Smooth muscle cell (in vitro differentiated cells): ENCODE measurements around the gene SUPT20HL2. TPM values are rescaled to one million over a fixed set of nuclear protein-coding genes. Genes with fewer than 3 reads are reported as not detected.
A peak's percentile ranks its signal among the peaks of the same experiment; 100 is the strongest.

Experiments used
- DNase-seq: peaks from one replicate; lab custom pipeline; 2025; ENCODE audit not compliant: unreplicated experiment; lab: John Stamatoyannopoulos, UW
- H2AFZ ChIP-seq: fragments of 200-600 bp; sonication (generic); 2 replicates; pipeline ENCODE4 v1.6.0; 2016; ENCODE audit warnings: antibody characterized with exemption, low read depth, mild to moderate bottlenecking
- H3F3A ChIP-seq: fragments of 200-600 bp; sonication (generic); 2 replicates; pipeline ENCODE4 v1.6.0; 2017; ENCODE audit warnings: antibody characterized with exemption, low read depth
- H3K27ac ChIP-seq: fragments of 200-600 bp; sonication (generic); 2 replicates; pipeline ENCODE4 v1.5.1; 2016; ENCODE audit warnings: low read depth, mild to moderate bottlenecking
- H3K27me3 ChIP-seq: fragments of 200-600 bp; sonication (generic); 2 replicates; pipeline ENCODE4 v1.6.1; 2016; ENCODE audit warnings: low read depth, mild to moderate bottlenecking
- H3K36me3 ChIP-seq: fragments of 200-600 bp; sonication (generic); 2 replicates; pipeline ENCODE4 v1.5.1; 2016; ENCODE audit warnings: low read depth
- H3K4me1 ChIP-seq: fragments of 200-600 bp; sonication (generic); 2 replicates; pipeline ENCODE4 v1.5.1; 2016; ENCODE audit warnings: low read depth
- H3K4me2 ChIP-seq: fragments of 200-600 bp; sonication (generic); 2 replicates; pipeline ENCODE4 v1.6.0; 2016; ENCODE audit warnings: mild to moderate bottlenecking
- H3K4me3 ChIP-seq: fragments of 200-600 bp; sonication (generic); 2 replicates; pipeline ENCODE4 v1.5.1; 2016; ENCODE audit warnings: mild to moderate bottlenecking
- H3K79me2 ChIP-seq: fragments of 200-600 bp; sonication (generic); 2 replicates; pipeline ENCODE4 v1.6.0; 2016; ENCODE audit warnings: low read depth, mild to moderate bottlenecking
- H3K9ac ChIP-seq: fragments of 200-600 bp; sonication (generic); 2 replicates; pipeline ENCODE4 v1.6.0; 2016; ENCODE audit warnings: low read depth
- H3K9me3 ChIP-seq: fragments of 200-600 bp; sonication (generic); replicated peaks from 2 replicates; pipeline ENCODE4 v1.5.1; 2016; ENCODE audit warnings: low read depth
- H4K20me1 ChIP-seq: fragments of 200-600 bp; sonication (generic); 2 replicates; pipeline ENCODE4 v1.6.0; 2016; ENCODE audit warnings: low read depth
- WGBS: methylation state at CpG from one replicate; pipeline ENCODE4 v1.1.7; 2016; ENCODE audit warnings: low lambda C conversion rate; 5-methylcytosine and 5-hydroxymethylcytosine counted together
- polyA plus RNA-seq: library from polyadenylated mRNA; unstranded; fragments of >200 nt; fragmentation: Nextera tagmentation; extraction: Ambion mirVana; gene quantifications from 2 replicates; pipeline ENCODE4 v1.2.1, GENCODE V29; 2016
- total RNA-seq: library from RNA; depleted of rRNA; stranded (reverse); fragments of >200 nt; gene quantifications from 2 replicates; pipeline ENCODE4 v1.2.3, GENCODE V29; 2014
- TF ChIP-seq, protein P1 (sequence below): fragments of 200-600 bp; sonication (generic); IDR thresholded peaks from 2 replicates; pipeline ENCODE4 v1.5.1; 2017; ENCODE audit warnings: borderline replicate concordance, mild to moderate bottlenecking, antibody characterized with exemption; ENCODE audit not compliant: insufficient read depth, poor library complexity, severe bottlenecking

Gene SUPT20HL2
- total and polyA plus RNA-seq, 2 experiments from 2014 or later: 0.45 TPM; not detected in 1

DNA sequence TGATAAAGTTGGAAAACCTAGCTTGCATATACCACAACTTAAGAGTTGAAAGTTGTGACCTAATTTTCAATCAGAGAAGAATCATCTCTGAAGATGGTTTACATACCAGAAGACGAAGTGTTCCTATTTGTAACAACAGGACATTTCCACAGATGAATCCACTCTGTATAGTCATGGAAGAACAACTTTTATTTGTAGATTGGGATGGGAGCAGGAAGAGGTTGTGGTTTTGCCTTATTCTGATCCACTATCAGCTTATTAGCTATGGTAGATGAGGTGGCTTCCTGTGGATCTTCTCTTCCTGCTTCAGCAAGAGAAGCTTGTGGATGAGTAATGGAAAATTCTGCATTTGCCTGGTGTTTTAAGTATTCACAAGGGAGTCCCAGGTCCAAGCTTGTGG, 27.9 kb upstream of the SUPT20HL2 start:
- Histone ChIP-seq H3K27me3 (no peaks in the 10 kb centered on the region), H3K79me2 (no peaks in the 10 kb centered on the region), H2AFZ (no peak overlapping the region), H3K9me3 (no peaks in the 10 kb centered on the region), H3F3A (peaks cover 18% of the 10 kb centered on the region), H3K36me3 (no peaks in the 10 kb centered on the region), H3K4me3 (no peak overlapping the region), H3K4me2 (peak overlapping the region; percentile 35), H4K20me1 (no peaks in the 10 kb centered on the region), H3K9ac (no peak overlapping the region), H3K27ac (peak overlapping the region; percentile 81), H3K4me1 (peaks cover 15% of the 10 kb centered on the region)
- DNase-seq: no peak
- TF ChIP-seq, protein P1, sequence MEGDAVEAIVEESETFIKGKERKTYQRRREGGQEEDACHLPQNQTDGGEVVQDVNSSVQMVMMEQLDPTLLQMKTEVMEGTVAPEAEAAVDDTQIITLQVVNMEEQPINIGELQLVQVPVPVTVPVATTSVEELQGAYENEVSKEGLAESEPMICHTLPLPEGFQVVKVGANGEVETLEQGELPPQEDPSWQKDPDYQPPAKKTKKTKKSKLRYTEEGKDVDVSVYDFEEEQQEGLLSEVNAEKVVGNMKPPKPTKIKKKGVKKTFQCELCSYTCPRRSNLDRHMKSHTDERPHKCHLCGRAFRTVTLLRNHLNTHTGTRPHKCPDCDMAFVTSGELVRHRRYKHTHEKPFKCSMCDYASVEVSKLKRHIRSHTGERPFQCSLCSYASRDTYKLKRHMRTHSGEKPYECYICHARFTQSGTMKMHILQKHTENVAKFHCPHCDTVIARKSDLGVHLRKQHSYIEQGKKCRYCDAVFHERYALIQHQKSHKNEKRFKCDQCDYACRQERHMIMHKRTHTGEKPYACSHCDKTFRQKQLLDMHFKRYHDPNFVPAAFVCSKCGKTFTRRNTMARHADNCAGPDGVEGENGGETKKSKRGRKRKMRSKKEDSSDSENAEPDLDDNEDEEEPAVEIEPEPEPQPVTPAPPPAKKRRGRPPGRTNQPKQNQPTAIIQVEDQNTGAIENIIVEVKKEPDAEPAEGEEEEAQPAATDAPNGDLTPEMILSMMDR: no peak
- WGBS: 9% methylated on average over 1 of the region's 1 CpG

DNA sequence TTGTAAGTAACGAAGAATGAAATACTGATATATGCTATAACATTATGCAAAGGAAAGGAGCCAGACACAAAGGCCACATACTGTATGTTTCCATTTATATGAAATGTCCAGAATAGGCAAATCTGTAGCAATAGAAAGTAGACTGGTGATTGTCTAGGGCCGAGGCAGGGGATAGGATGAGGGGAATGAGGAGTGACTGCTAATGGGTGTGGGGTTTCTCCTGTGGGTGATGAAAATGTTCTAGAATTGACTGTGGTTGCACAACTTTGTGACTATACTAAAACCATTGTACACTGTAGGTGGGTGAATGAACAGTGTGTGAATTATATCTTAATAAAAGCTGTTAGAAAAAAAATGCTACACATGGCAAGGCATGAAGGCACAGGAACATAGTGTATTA, 26.6 kb upstream of the SUPT20HL2 start:
- Histone ChIP-seq H3K36me3 (no peaks in the 10 kb centered on the region), H3K4me2 (peak overlapping the region; percentile 35), H3F3A (peaks cover 18% of the 10 kb centered on the region), H3K27ac (peak overlapping the region; percentile 81), H3K9ac (no peak overlapping the region), H3K9me3 (no peaks in the 10 kb centered on the region), H3K4me3 (no peak overlapping the region), H4K20me1 (no peaks in the 10 kb centered on the region), H3K27me3 (no peaks in the 10 kb centered on the region), H3K4me1 (peaks cover 7% of the 10 kb centered on the region), H3K79me2 (no peaks in the 10 kb centered on the region), H2AFZ (no peak overlapping the region)
- no peak for DNase-seq
- 92% methylated on average over 2 of the region's 2 CpGs for WGBS
- TF ChIP-seq, protein P1: no peak

DNA sequence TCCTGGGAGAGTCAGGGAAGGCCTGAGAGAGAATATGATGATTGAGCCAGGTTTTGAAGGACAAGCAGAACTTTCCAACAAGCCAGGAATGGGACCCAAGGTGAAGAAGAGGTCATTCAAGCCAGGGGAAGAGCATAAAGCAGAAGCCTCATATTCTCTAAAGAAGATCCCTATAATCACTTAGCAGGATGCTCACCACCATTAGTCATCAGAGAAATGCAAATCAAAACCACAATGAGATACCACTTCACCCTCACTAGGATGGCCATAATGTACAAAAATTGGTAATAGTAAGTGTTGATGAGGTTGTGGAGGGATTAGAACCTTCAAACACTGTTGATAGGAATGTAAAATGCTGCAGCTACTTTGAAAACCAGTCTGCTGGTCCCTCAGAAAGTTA, 26.0 kb upstream of the SUPT20HL2 start:
- H3K9me3 ChIP-seq: no peaks in the 10 kb centered on the region
- peak overlapping the region; percentile 81 for H3K27ac ChIP-seq
- no peaks in the 10 kb centered on the region for H3K36me3 ChIP-seq
- H3K9ac ChIP-seq: no peak overlapping the region
- H2AFZ ChIP-seq: no peak overlapping the region
- H4K20me1 ChIP-seq: no peaks in the 10 kb centered on the region
- no peak overlapping the region for H3K4me3 ChIP-seq
- no peak for DNase-seq
- H3F3A ChIP-seq: peaks cover 18% of the 10 kb centered on the region
- H3K79me2 ChIP-seq: no peaks in the 10 kb centered on the region
- H3K4me1 ChIP-seq: peaks cover 5% of the 10 kb centered on the region
- H3K27me3 ChIP-seq: no peaks in the 10 kb centered on the region
- peak overlapping the region; percentile 35 for H3K4me2 ChIP-seq
- TF ChIP-seq, protein P1: no peak

DNA sequence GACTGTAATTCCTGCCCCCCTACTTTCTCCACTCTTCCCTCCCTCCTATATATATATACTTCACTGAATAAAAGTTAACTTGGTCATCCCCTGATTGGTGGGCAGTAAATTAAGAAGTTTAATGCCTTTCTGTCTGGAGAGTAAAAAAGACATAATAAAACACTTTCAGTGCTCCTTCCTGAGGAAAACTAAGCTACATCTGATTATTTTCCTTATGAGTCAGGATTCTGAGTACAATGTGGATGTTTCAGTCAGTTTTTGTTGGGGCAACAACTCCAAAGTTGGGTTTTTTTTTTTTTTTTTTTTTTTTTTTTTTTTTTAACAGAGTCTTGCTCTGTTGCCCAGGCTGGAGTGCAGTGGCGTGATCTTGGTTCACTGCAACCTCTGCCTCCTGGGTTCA, 22.0 kb upstream of the SUPT20HL2 start:
- Histone ChIP-seq H3K4me2 (no peak overlapping the region), H3K27me3 (no peaks in the 10 kb centered on the region)
- no peak for DNase-seq

More for the DNA sequence above, 22.0 kb upstream of the SUPT20HL2 start:
- Histone ChIP-seq H3K9ac (no peak overlapping the region), H3K9me3 (no peaks in the 10 kb centered on the region), H3F3A (peaks cover 11% of the 10 kb centered on the region), H4K20me1 (no peaks in the 10 kb centered on the region), H3K36me3 (no peaks in the 10 kb centered on the region), H2AFZ (no peak overlapping the region), H3K4me3 (no peak overlapping the region), H3K4me1 (no peaks in the 10 kb centered on the region), H3K79me2 (no peaks in the 10 kb centered on the region), H3K27ac (no peak overlapping the region)
- 100% methylated on average over 1 of the region's 1 CpG for WGBS
- TF ChIP-seq, protein P1: no peak
